HepG2 (cell line): ENCODE results near the gene CNIH4. TPM values are rescaled to one million over a fixed set of nuclear protein-coding genes. Genes with fewer than 3 reads are reported as not detected.

ENCODE experiments used
- ATAC-seq: fragments of 200-7000 bp; cut with Tn5 transposase; 3 replicates; pipeline ENCODE4 v1.9.1; 2020; ENCODE audit warnings: mild to moderate bottlenecking, moderate library complexity
- BruUV-seq: library from RNA; stranded (reverse); fragments of 400-500 nt; replicated peaks from 2 replicates; lab custom pipeline; 2021; lab: Mats Ljungman, UMichigan
- CTCF ChIA-PET: fragments of 300-600 bp; formaldehyde crosslinking; extraction: SDS; loops from one replicate; lab custom pipeline; 2021; ENCODE audit warnings: low total read pairs, inconsistent platforms, low intra/inter-chr PET ratio; lab: Yijun Ruan, JAX
- POLR2A ChIA-PET: fragments of 350-600 bp; sonication (Branson Sonifier 250); formaldehyde crosslinking; loops from one replicate; lab custom pipeline; 2020; ENCODE audit warnings: antibody characterized with exemption, inconsistent platforms; lab: Yijun Ruan, JAX
- DNase-seq: peaks from one replicate; pipeline ENCODE4 v3.0.0-alpha.2; 2015; ENCODE audit warnings: low spot score
- FAIRE-seq: peaks from 3 replicates; lab custom pipeline; 2011; peaks lifted over from hg19 to GRCh38; lab: Jason Lieb, UNC
- H2AFZ ChIP-seq: one replicate; pipeline ENCODE4 v1.6.1; 2011; ENCODE audit warnings: low read length, inconsistent platforms
- H3K27ac ChIP-seq: fragments of 300-600 bp; 3 replicates; pipeline ENCODE4 v1.8.0; 2011; ENCODE audit warnings: mixed run types, mild to moderate bottlenecking, mixed read lengths, low read length, inconsistent platforms; ENCODE audit not compliant: insufficient read depth; ENCODE audit errors: extremely low read length
- H3K27me3 ChIP-seq, 2 experiments: fragments of 200-600 bp in 1 of 2; 2 replicates in 1 of 2; 3 replicates in 1 of 2; pipeline versions ENCODE4 v1.6.0 to v1.8.0; 2011; ENCODE audit warnings: low read length in 2 of 2, mild to moderate bottlenecking in 2 of 2, moderate library complexity in 2 of 2, inconsistent platforms in 1 of 2; ENCODE audit not compliant: insufficient read depth in 2 of 2, control insufficient read depth in 1 of 2
- H3K36me3 ChIP-seq, 2 experiments: fragments of 200-600 bp in 1 of 2; replicated peaks in 1 of 2; 2 replicates in 1 of 2; 3 replicates in 1 of 2; pipeline versions ENCODE4 v1.5.1 to v1.8.0; 2011; ENCODE audit warnings: low read length in 2 of 2, inconsistent platforms in 1 of 2; ENCODE audit not compliant: insufficient read depth in 2 of 2, control insufficient read depth in 1 of 2
- H3K4me1 ChIP-seq: 2 replicates; pipeline ENCODE4 v1.5.1; 2012; ENCODE audit warnings: low read length, inconsistent platforms; ENCODE audit not compliant: insufficient read depth
- H3K4me2 ChIP-seq: 2 replicates; pipeline ENCODE4 v1.6.0; 2011; ENCODE audit warnings: low read depth, low read length, inconsistent platforms
- H3K4me3 ChIP-seq, 3 experiments: fragments of 200-600 bp in 1 of 3; sonication (generic), shearing (Covaris generic) in 1 of 3; replicated peaks in 1 of 3; 2 replicates each; pipeline ENCODE4 v1.5.1; 2011 to 2016; ENCODE audit warnings: low read length in 3 of 3, inconsistent platforms in 2 of 3, low read depth in 2 of 3, mild to moderate bottlenecking in 2 of 3, control low read depth in 1 of 3, mixed read lengths in 1 of 3; ENCODE audit not compliant: insufficient read depth in 1 of 3
- H3K79me2 ChIP-seq: one replicate; pipeline ENCODE4 v1.6.1; 2011; ENCODE audit warnings: low read length, inconsistent platforms; ENCODE audit not compliant: insufficient read depth
- H3K9ac ChIP-seq: 2 replicates; pipeline ENCODE4 v1.6.0; 2011; ENCODE audit warnings: mild to moderate bottlenecking, low read depth, low read length, inconsistent platforms; ENCODE audit not compliant: insufficient read depth
- H3K9me3 ChIP-seq: 2 replicates; pipeline ENCODE4 v1.5.1; 2012; ENCODE audit warnings: mild to moderate bottlenecking, low read length
- H4K20me1 ChIP-seq: 2 replicates; pipeline ENCODE4 v1.6.0; 2011; ENCODE audit warnings: inconsistent platforms, mild to moderate bottlenecking, low read length, moderate library complexity; ENCODE audit not compliant: insufficient read depth
- IRF1 ChIP-seq: sonication (generic); formaldehyde crosslinking; IDR thresholded peaks from 2 replicates; pipeline ENCODE4 v1.4.0; 2020; ENCODE audit warnings: low read depth, mild to moderate bottlenecking, missing genetic modification reagents
- JARID2 ChIP-seq: sonication (generic); formaldehyde crosslinking; IDR thresholded peaks from 2 replicates; pipeline ENCODE4 v1.8.1; 2023; ENCODE audit warnings: missing genetic modification reagents, inconsistent platforms; ENCODE audit not compliant: insufficient replicate concordance
- NFE2 ChIP-seq: sonication (generic); formaldehyde crosslinking; IDR thresholded peaks from 2 replicates; pipeline ENCODE4 v1.4.0; 2020; ENCODE audit warnings: missing genetic modification reagents
- RBM22 ChIP-seq: fragments of 200-400 bp; formaldehyde crosslinking; optimal IDR thresholded peaks from 2 replicates; pipeline ENCODE3; 2017; ENCODE audit warnings: mild to moderate bottlenecking, low read length, moderate library complexity
- SP5 ChIP-seq: IDR thresholded peaks from 2 replicates; pipeline ENCODE4 v1.6.1; 2016; ENCODE audit warnings: low read depth, borderline replicate concordance
- ZNF296 ChIP-seq: sonication (generic); formaldehyde crosslinking; conservative IDR thresholded peaks from 2 replicates; pipeline ENCODE4 v1.5.0; 2020; ENCODE audit warnings: mild to moderate bottlenecking, missing genetic modification reagents
- ZNF362 ChIP-seq: sonication (generic); formaldehyde crosslinking; IDR thresholded peaks from 2 replicates; pipeline ENCODE4 v1.4.0; 2020; ENCODE audit warnings: missing genetic modification reagents, mild to moderate bottlenecking, borderline replicate concordance
- ZNF460 ChIP-seq: sonication (generic); formaldehyde crosslinking; IDR thresholded peaks from 2 replicates; pipeline ENCODE4 v1.5.1; 2020; ENCODE audit warnings: missing genetic modification reagents, mild to moderate bottlenecking, borderline replicate concordance
- ZNF616 ChIP-seq: sonication (generic); formaldehyde crosslinking; IDR thresholded peaks from 2 replicates; pipeline ENCODE4 v1.5.0; 2020; ENCODE audit warnings: low read depth, mild to moderate bottlenecking, missing genetic modification reagents
- ZNF704 ChIP-seq: sonication (generic); formaldehyde crosslinking; IDR thresholded peaks from 2 replicates; pipeline ENCODE4 v1.8.1; 2023; ENCODE audit warnings: mild to moderate bottlenecking, inconsistent platforms, moderate library complexity, missing genetic modification reagents, borderline replicate concordance
- ZNF792 ChIP-seq: IDR thresholded peaks from 2 replicates; pipeline ENCODE4 v1.6.1; 2016
- WGBS: methylation state at CpG from one replicate; pipeline ENCODE4 v1.1.6; 2017; ENCODE audit warnings: low lambda C conversion rate; 5-methylcytosine and 5-hydroxymethylcytosine counted together
- in situ Hi-C: cut with HindIII; loops from 2 replicates; pipeline ENCODE4 v1.10.0; 2017; ENCODE audit warnings: low pct_unique_long_range_greater_than_20kb; ENCODE audit not compliant: extremely low pct_ligation_motif_present
- intact Hi-C: fragments of 100-400 bp; cut with micrococcal nuclease; formaldehyde crosslinking; loops from one replicate; pipeline ENCODE4 v1.10.0; 2022; ENCODE audit not compliant: unreplicated experiment
- polyA plus RNA-seq, 8 experiments: library from polyadenylated mRNA; depleted of rRNA in 3 of 8; stranded (reverse) in 7 of 8; unstranded in 1 of 8; fragments of >200 nt; fragmentation: Illumina TruSeq in 4 of 8; extraction: Trizol in 4 of 8; gene quantifications; 2 replicates each; pipeline versions ENCODE4 v1.2.1 to v1.2.3, GENCODE V29; 2011 to 2016; ENCODE audit warnings: low read depth in 4 of 8, missing spikeins in 1 of 8, mixed read lengths in 1 of 8; ENCODE audit not compliant: insufficient read depth in 1 of 8
- total RNA-seq, 5 experiments: library from RNA; depleted of rRNA; stranded (reverse); fragments of >200 nt; fragmentation: Illumina TruSeq; extraction: Trizol; gene quantifications; 2 replicates each; pipeline ENCODE4 v1.2.3, GENCODE V29; 2016; ENCODE audit warnings: low read depth in 1 of 5
- TF ChIP-seq, protein P1 (sequence below): sonication (generic); formaldehyde crosslinking; IDR thresholded peaks from 2 replicates; pipeline ENCODE4 v1.9.0; 2021; ENCODE audit warnings: missing genetic modification reagents, borderline replicate concordance
- TF ChIP-seq, protein P2 (sequence below): sonication (generic); formaldehyde crosslinking; IDR thresholded peaks from 2 replicates; pipeline ENCODE4 v1.4.0; 2020; ENCODE audit warnings: mild to moderate bottlenecking, low read depth, missing genetic modification reagents

Gene CNIH4
- total and polyA plus RNA-seq, 2 of the 13 experiments (the other 11 are each of a cell fraction or from before 2014, with no cell fraction given) = 51.8 to 52.9 TPM

DNA sequence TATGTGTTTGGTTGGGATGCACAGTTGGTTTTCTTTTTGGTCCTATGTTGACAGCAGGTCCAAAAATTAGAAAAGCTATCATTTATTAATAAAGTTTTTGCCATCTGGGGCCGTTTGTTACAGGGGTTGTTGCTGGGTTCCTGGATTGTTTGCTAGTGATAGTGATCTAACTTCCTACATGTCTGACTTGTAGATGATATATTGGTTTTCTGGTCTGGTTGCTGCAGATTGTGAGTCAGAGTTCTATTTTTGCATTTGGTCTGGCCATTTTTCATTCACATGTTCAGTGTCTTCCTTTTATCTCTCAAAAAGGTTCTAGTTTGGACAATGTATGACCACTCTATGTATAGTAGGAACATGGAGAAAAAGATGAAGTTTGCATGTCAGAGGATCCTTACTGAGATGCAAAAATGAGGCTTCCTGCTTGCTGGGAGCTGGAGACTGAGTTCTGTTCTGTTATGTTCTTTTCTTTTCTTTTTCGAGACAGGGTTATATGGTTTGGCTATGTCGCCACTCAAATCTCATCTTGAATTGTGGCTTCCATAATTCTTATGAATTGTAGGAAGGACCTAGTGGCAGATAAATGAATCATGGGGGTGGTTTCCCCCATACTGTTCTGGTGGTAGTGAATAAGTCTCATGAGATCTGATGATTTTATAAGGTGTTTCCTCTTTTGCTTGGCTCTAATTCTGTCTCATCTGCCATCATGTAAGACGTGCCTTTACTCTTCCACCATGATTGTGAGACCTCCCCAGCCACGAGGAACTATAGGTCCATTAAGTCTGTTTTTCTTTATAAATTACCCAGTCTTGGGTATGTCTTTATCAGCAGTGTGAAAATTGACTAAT, 22.5 kb upstream of the CNIH4 start:
- no peaks in the 10 kb centered on the region for H4K20me1 ChIP-seq
- POLR2A ChIA-PET = no interaction called here
- 3% methylated on average over 5 of the region's 5 CpGs for WGBS
- no TSS peak for BruUV-seq
- no peaks in the 10 kb centered on the region; a peak in 1 of 5 replicates for H3K27me3 ChIP-seq
- no peaks in the 10 kb centered on the region for H3K36me3 ChIP-seq
- TF ChIP-seq, protein P1, sequence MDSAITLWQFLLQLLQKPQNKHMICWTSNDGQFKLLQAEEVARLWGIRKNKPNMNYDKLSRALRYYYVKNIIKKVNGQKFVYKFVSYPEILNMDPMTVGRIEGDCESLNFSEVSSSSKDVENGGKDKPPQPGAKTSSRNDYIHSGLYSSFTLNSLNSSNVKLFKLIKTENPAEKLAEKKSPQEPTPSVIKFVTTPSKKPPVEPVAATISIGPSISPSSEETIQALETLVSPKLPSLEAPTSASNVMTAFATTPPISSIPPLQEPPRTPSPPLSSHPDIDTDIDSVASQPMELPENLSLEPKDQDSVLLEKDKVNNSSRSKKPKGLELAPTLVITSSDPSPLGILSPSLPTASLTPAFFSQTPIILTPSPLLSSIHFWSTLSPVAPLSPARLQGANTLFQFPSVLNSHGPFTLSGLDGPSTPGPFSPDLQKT (CRISPR knock-in tag) = no peak
- no peak for TF ChIP-seq ZNF296
- TF ChIP-seq NFE2 (CRISPR knock-in tag) = no peak
- TF ChIP-seq, protein P2, sequence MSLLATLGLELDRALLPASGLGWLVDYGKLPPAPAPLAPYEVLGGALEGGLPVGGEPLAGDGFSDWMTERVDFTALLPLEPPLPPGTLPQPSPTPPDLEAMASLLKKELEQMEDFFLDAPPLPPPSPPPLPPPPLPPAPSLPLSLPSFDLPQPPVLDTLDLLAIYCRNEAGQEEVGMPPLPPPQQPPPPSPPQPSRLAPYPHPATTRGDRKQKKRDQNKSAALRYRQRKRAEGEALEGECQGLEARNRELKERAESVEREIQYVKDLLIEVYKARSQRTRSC (CRISPR knock-in tag) = no peak
- TF ChIP-seq JARID2 (CRISPR knock-in tag) = no peak
- no peak for TF ChIP-seq ZNF362 (CRISPR knock-in tag)
- no peak for TF ChIP-seq ZNF616 (CRISPR knock-in tag)
- no peak for TF ChIP-seq IRF1
- no peak for TF ChIP-seq ZNF792 (CRISPR knock-in tag)
- TF ChIP-seq RBM22 = no peak
- no peak for TF ChIP-seq ZNF704 (CRISPR knock-in tag)
- no peak for TF ChIP-seq ZNF460 (CRISPR knock-in tag)
- no peak for TF ChIP-seq SP5
- TF ChIP-seq, all 625 proteins: peak for 0
- Histone ChIP-seq H2AFZ (peak overlapping the region; percentile 31), H3K27ac (no peak overlapping the region), H3K4me3 (no peak overlapping the region), H3K4me1 (peaks cover 10% of the 10 kb centered on the region), H3K9ac (no peak overlapping the region), H3K4me2 (no peak overlapping the region), H3K9me3 (no peaks in the 10 kb centered on the region), H3K79me2 (peaks cover 8% of the 10 kb centered on the region)
- FAIRE-seq = no peak
- intact Hi-C loops = loop anchor here (1.0 to 10.0 kb wide), 3 partner anchors 164 to 489 kb away; partner anchors contain the start of gene TP53BP2
- in situ Hi-C loops = loop anchor here (5.0 kb wide), 1 partner anchor 217 kb away; no protein-coding TSS in a partner anchor
- CTCF ChIA-PET = interaction anchor here (1.2 to 2.4 kb wide), 3 partner anchors 123 to 218 kb away, joined by 3 to 11 read pairs (median 7); no protein-coding TSS in a partner anchor
- no peak for ATAC-seq
- no peak for DNase-seq
